Measurements from ENCODE around the gene RIC3. TPM values are rescaled to one million over a fixed set of nuclear protein-coding genes. Genes with fewer than 3 reads are reported as not detected.

The RIC3 gene
- total RNA-seq, 1 experiment from 2014 or later, result not detected

GRCh38 chr11:8204596-8204995, 35.8 kb upstream of the RIC3 start:
- H3K4me3 ChIP-seq (ENCODE audit: low read depth, low read length, poor library complexity, severe bottlenecking), result no peak overlapping the region
- ChIA-PET CTCF (no interaction called here), POLR2A (ENCODE audit: low non-redundant PET) (no interaction called here)
- no peaks in the 10 kb centered on the region for H3K9me3 ChIP-seq (ENCODE audit: low read depth, low read length, poor library complexity, severe bottlenecking)
- H3K36me3 ChIP-seq (ENCODE audit: insufficient read depth, low read length, poor library complexity, severe bottlenecking), result no peaks in the 10 kb centered on the region
- intact Hi-C loops (cut with micrococcal nuclease; ENCODE audit: unreplicated experiment), result no loop called here
- no TSS peak for BruUV-seq (replicated peaks)
- TF ChIP-seq EZH2 (IDR thresholded peaks at IDR 0.05; ENCODE audit: borderline replicate concordance, low read depth, low read length, poor library complexity, severe bottlenecking), result no peak
- no peak for TF ChIP-seq CTCF (conservative IDR thresholded peaks at IDR 0.05; ENCODE audit: low read depth, low read length)
- H3K4me1 ChIP-seq (ENCODE audit: insufficient read depth, low read length, poor library complexity, severe bottlenecking), result no peaks in the 10 kb centered on the region
- H3K27ac ChIP-seq (ENCODE audit: low read depth, low read length, poor library complexity, severe bottlenecking), result no peak overlapping the region
- DNase-seq (ENCODE audit: low spot score), result no peak
- peaks cover 4% of the 10 kb centered on the region for H3K27me3 ChIP-seq (replicated peaks; ENCODE audit: insufficient read depth, low read depth, low read length, poor library complexity)

DNA sequence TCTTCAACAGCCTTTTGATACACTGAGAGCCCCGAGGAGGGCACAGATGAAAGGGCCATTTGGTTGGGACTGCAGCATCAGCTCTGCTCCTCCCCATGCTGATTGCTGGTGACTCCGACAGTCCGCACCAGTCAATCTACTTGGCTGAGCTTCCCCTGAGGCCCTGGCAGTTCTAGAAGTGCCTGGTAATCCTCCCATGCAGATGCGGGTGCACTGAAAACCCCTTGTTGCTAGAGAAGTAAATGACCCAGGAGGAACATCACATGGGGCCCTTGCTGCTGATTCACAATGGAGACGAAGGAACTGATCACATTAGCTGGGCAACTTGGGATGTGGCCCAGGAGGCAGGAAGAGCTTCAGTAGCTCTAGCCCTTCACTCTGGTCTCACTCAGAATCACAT, 35.2 kb upstream of the RIC3 start:
- POLR2A ChIA-PET (ENCODE audit: low non-redundant PET), result no interaction called here
- CTCF ChIA-PET, result no interaction called here
- intact Hi-C loops (cut with micrococcal nuclease; ENCODE audit: unreplicated experiment), result no loop called here
- no peak for TF ChIP-seq CTCF (conservative IDR thresholded peaks at IDR 0.05; ENCODE audit: low read depth, low read length)
- TF ChIP-seq EZH2 (IDR thresholded peaks at IDR 0.05; ENCODE audit: borderline replicate concordance, low read depth, low read length, poor library complexity, severe bottlenecking), result no peak
- Histone ChIP-seq H3K9me3 (ENCODE audit: low read depth, low read length, poor library complexity, severe bottlenecking) (no peaks in the 10 kb centered on the region), H3K27me3 (replicated peaks; ENCODE audit: insufficient read depth, low read depth, low read length, poor library complexity) (peaks cover 4% of the 10 kb centered on the region), H3K4me1 (ENCODE audit: insufficient read depth, low read length, poor library complexity, severe bottlenecking) (no peaks in the 10 kb centered on the region), H3K4me3 (ENCODE audit: low read depth, low read length, poor library complexity, severe bottlenecking) (no peak overlapping the region), H3K27ac (ENCODE audit: low read depth, low read length, poor library complexity, severe bottlenecking) (no peak overlapping the region), H3K36me3 (ENCODE audit: insufficient read depth, low read length, poor library complexity, severe bottlenecking) (no peaks in the 10 kb centered on the region)
- BruUV-seq (replicated peaks), result no TSS peak
- DNase-seq (ENCODE audit: low spot score), result no peak

GRCh38 chr11:8203414-8203715, 34.5 kb upstream of the RIC3 start:
- no TSS peak for BruUV-seq (replicated peaks)
- intact Hi-C loops (cut with micrococcal nuclease; ENCODE audit: unreplicated experiment), result no loop called here
- Histone ChIP-seq H3K4me1 (ENCODE audit: insufficient read depth, low read length, poor library complexity, severe bottlenecking) (no peaks in the 10 kb centered on the region), H3K4me3 (ENCODE audit: low read depth, low read length, poor library complexity, severe bottlenecking) (no peak overlapping the region), H3K27me3 (replicated peaks; ENCODE audit: insufficient read depth, low read depth, low read length, poor library complexity) (peaks cover 4% of the 10 kb centered on the region), H3K9me3 (ENCODE audit: low read depth, low read length, poor library complexity, severe bottlenecking) (no peaks in the 10 kb centered on the region), H3K27ac (ENCODE audit: low read depth, low read length, poor library complexity, severe bottlenecking) (no peak overlapping the region), H3K36me3 (ENCODE audit: insufficient read depth, low read length, poor library complexity, severe bottlenecking) (no peaks in the 10 kb centered on the region)
- ChIA-PET CTCF (no interaction called here), POLR2A (ENCODE audit: low non-redundant PET) (no interaction called here)
- no peak for DNase-seq (ENCODE audit: low spot score)
- TF ChIP-seq CTCF (conservative IDR thresholded peaks at IDR 0.05; ENCODE audit: low read depth, low read length) (no peak), EZH2 (IDR thresholded peaks at IDR 0.05; ENCODE audit: borderline replicate concordance, low read depth, low read length, poor library complexity, severe bottlenecking) (no peak)
